Neural progenitor cell (in vitro differentiated cells): Measurements from ENCODE around the gene CYB5RL. TPM values are rescaled to one million over a fixed set of nuclear protein-coding genes. Genes with fewer than 3 reads are reported as not detected.

Experiments
- DNase-seq: peaks from one replicate; pipeline ENCODE4 v3.0.0-alpha.2; 2016; ENCODE audit warnings: low spot score
- H2AFZ ChIP-seq: fragments of 200-600 bp; sonication (generic); replicated peaks from 2 replicates; pipeline ENCODE4 v1.6.1; 2016; ENCODE audit warnings: antibody characterized with exemption
- H3F3A ChIP-seq: fragments of 200-600 bp; sonication (generic); 2 replicates; pipeline ENCODE4 v1.6.1; 2016; ENCODE audit warnings: antibody characterized with exemption, low read depth
- H3K27ac ChIP-seq: fragments of 200-600 bp; sonication (generic); 2 replicates; pipeline ENCODE4 v1.5.1; 2016; ENCODE audit warnings: mild to moderate bottlenecking
- H3K27me3 ChIP-seq: fragments of 200-600 bp; sonication (generic); 2 replicates; pipeline ENCODE4 v1.6.1; 2016; ENCODE audit warnings: mild to moderate bottlenecking, moderate library complexity
- H3K36me3 ChIP-seq: fragments of 200-600 bp; sonication (generic); 2 replicates; pipeline ENCODE4 v1.5.1; 2016
- H3K4me1 ChIP-seq: fragments of 200-600 bp; sonication (generic); 2 replicates; pipeline ENCODE4 v1.6.1; 2016; ENCODE audit warnings: mixed run types
- H3K4me2 ChIP-seq: fragments of 200-600 bp; sonication (generic); 2 replicates; pipeline ENCODE4 v1.6.1; 2016
- H3K4me3 ChIP-seq: fragments of 200-600 bp; sonication (generic); 2 replicates; pipeline ENCODE4 v1.5.1; 2016
- H3K79me2 ChIP-seq: fragments of 200-600 bp; sonication (generic); 2 replicates; pipeline ENCODE4 v1.6.1; 2016; ENCODE audit warnings: low read depth
- H3K9ac ChIP-seq: fragments of 200-600 bp; sonication (generic); 2 replicates; pipeline ENCODE4 v1.6.1; 2016
- H3K9me3 ChIP-seq: fragments of 200-600 bp; sonication (generic); 2 replicates; pipeline ENCODE4 v1.5.1; 2016; ENCODE audit warnings: low read depth
- H4K20me1 ChIP-seq: fragments of 200-600 bp; sonication (generic); 2 replicates; pipeline ENCODE4 v1.6.1; 2016; ENCODE audit warnings: low read depth
- H3K27ac Mint-ChIP-seq: 3 replicates; pipeline ENCODE4 v1.8.0; 2021; ENCODE audit warnings: mixed read lengths
- H3K27me3 Mint-ChIP-seq: 2 replicates; pipeline ENCODE4 v1.8.0; 2022; ENCODE audit warnings: low read depth, mild to moderate bottlenecking, inconsistent platforms, moderate library complexity, mixed read lengths; ENCODE audit not compliant: insufficient read depth
- H3K36me3 Mint-ChIP-seq: 3 replicates; pipeline ENCODE4 v1.8.0; 2021; ENCODE audit warnings: mixed read lengths
- H3K4me1 Mint-ChIP-seq: 3 replicates; pipeline ENCODE4 v1.8.0; 2021; ENCODE audit warnings: mixed read lengths
- H3K4me3 Mint-ChIP-seq: 3 replicates; pipeline ENCODE4 v1.8.0; 2021; ENCODE audit warnings: mild to moderate bottlenecking, moderate library complexity, mixed read lengths
- H3K9me3 Mint-ChIP-seq: 3 replicates; pipeline ENCODE4 v1.8.0; 2020; ENCODE audit warnings: mixed read lengths
- CTCF ChIP-seq: fragments of 200-600 bp; sonication (generic); IDR thresholded peaks from 2 replicates; pipeline ENCODE4 v1.5.1; 2017; ENCODE audit warnings: antibody characterized with exemption, mild to moderate bottlenecking
- EZH2 ChIP-seq: fragments of 200-600 bp; sonication (generic); IDR thresholded peaks from 2 replicates; pipeline ENCODE4 v1.6.1; 2017; ENCODE audit warnings: antibody characterized with exemption, mild to moderate bottlenecking, moderate library complexity
- EZH2phosphoT487 ChIP-seq: fragments of 200-600 bp; sonication (generic); IDR thresholded peaks from 2 replicates; pipeline ENCODE4 v1.6.1; 2017; ENCODE audit warnings: antibody characterized with exemption
- total RNA-seq: library from RNA; depleted of rRNA; stranded (reverse); fragments of >200 nt; gene quantifications from 2 replicates; pipeline ENCODE4 v1.2.3, GENCODE V29; 2015; ENCODE audit warnings: low replicate concordance

Gene CYB5RL
- total RNA-seq, 1 donor from 2014 or later: 6.4 TPM

- no peak for DNase-seq
- TF ChIP-seq EZH2 (no peak), EZH2phosphoT487 (no peak), CTCF (no peak)
- no peak overlapping the region for H3K27ac Mint-ChIP-seq
- Histone ChIP-seq H3K9me3 (no peaks in the 10 kb centered on the region), H3K9ac (no peak overlapping the region), H3K79me2 (no peaks in the 10 kb centered on the region), H3F3A (no peaks in the 10 kb centered on the region), H3K4me3 (no peak overlapping the region), H3K27me3 (no peaks in the 10 kb centered on the region), H3K27ac (no peak overlapping the region), H4K20me1 (no peaks in the 10 kb centered on the region), H3K36me3 (no peaks in the 10 kb centered on the region), H2AFZ (no peak overlapping the region), H3K4me2 (no peak overlapping the region), H3K4me1 (no peaks in the 10 kb centered on the region)
- H3K4me1 Mint-ChIP-seq: no peaks in the 10 kb centered on the region
- H3K9me3 Mint-ChIP-seq: no peaks in the 10 kb centered on the region
- peaks cover 4% of the 10 kb centered on the region for H3K27me3 Mint-ChIP-seq
- H3K36me3 Mint-ChIP-seq: peaks cover 7% of the 10 kb centered on the region
- H3K4me3 Mint-ChIP-seq: no peak overlapping the region
These were observed 9.3 kb downstream of the CYB5RL start for GRCh38 chr1:54190526-54190925.

DNA sequence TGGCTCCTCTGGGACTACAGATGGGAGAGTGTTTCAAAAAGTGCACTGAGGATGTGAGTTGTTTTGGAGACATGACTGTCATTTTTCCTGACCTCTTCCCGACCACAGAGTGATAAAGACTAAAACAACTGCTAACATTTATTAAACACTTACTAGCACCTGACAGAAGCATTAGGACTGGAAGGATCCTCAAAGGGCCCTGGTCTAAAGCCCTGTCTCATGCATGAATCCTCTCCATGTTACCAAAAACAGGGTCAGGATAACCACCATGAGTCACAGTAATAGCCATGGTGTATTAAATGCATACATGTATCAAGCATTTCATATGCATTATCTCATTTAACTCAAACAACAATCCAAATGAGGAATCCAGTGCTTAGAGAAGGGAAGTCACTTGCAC lies 11.5 kb downstream of the CYB5RL start:
- H2AFZ ChIP-seq: no peak overlapping the region
- H3K27me3 ChIP-seq: no peaks in the 10 kb centered on the region
- peaks cover 2% of the 10 kb centered on the region for H3K27me3 Mint-ChIP-seq
- no peak overlapping the region for H3K4me3 Mint-ChIP-seq
- peaks cover 7% of the 10 kb centered on the region for H3K36me3 Mint-ChIP-seq
- H4K20me1 ChIP-seq: no peaks in the 10 kb centered on the region
- no peaks in the 10 kb centered on the region for H3F3A ChIP-seq
- no peaks in the 10 kb centered on the region for H3K4me1 ChIP-seq
- DNase-seq: no peak
- H3K36me3 ChIP-seq: no peaks in the 10 kb centered on the region
- no peaks in the 10 kb centered on the region for H3K9me3 Mint-ChIP-seq
- no peak overlapping the region for H3K4me3 ChIP-seq
- no peaks in the 10 kb centered on the region for H3K4me1 Mint-ChIP-seq
- H3K9ac ChIP-seq: no peak overlapping the region
- no peak overlapping the region for H3K27ac Mint-ChIP-seq
- H3K27ac ChIP-seq: no peak overlapping the region
- H3K4me2 ChIP-seq: no peak overlapping the region
- no peaks in the 10 kb centered on the region for H3K9me3 ChIP-seq
- TF ChIP-seq EZH2phosphoT487 (no peak), CTCF (no peak), EZH2 (no peak)
- no peaks in the 10 kb centered on the region for H3K79me2 ChIP-seq

DNA sequence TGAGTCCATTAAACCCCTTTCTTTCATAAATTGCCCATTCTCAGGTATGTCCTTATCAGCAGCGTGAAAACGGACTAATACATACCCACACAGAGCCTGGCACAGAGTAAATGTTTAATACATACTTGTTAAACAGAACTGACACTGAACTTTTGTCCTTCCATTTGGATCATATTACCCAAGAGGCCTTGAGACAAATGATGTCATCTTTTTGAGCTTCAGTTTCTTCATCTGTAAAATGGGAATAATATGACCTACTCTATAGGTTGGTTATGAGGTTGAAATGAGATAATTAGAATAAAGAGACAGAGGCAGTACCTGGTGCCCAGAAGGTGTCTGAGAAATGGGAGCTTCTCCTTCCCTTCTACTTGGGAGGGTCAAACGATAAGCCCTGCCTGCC lies 13.8 kb downstream of the CYB5RL start:
- H3K4me2 ChIP-seq: no peak overlapping the region
- no peak for DNase-seq
- H3K4me1 Mint-ChIP-seq: peaks cover 5% of the 10 kb centered on the region

More for the DNA sequence above, 13.8 kb downstream of the CYB5RL start:
- TF ChIP-seq EZH2phosphoT487: no peak
- TF ChIP-seq EZH2: no peak
- TF ChIP-seq CTCF: no peak
- Mint-ChIP-seq H3K36me3 (peaks cover 5% of the 10 kb centered on the region), H3K27me3 (peaks cover 2% of the 10 kb centered on the region), H3K27ac (no peak overlapping the region), H3K9me3 (no peaks in the 10 kb centered on the region), H3K4me3 (no peak overlapping the region)
- no peaks in the 10 kb centered on the region for H3K36me3 ChIP-seq
- H3K9me3 ChIP-seq: no peaks in the 10 kb centered on the region
- H3K9ac ChIP-seq: no peak overlapping the region
- no peaks in the 10 kb centered on the region for H3K4me1 ChIP-seq
- H2AFZ ChIP-seq: no peak overlapping the region
- H3K79me2 ChIP-seq: no peaks in the 10 kb centered on the region
- no peak overlapping the region for H3K4me3 ChIP-seq
- no peak overlapping the region for H3K27ac ChIP-seq
- H3K27me3 ChIP-seq: no peaks in the 10 kb centered on the region
- H3F3A ChIP-seq: no peaks in the 10 kb centered on the region
- H4K20me1 ChIP-seq: no peaks in the 10 kb centered on the region
